ENCODE results near the gene TMEM176A.

TMEM176A gene

GRCh38 chr7:150850273-150850672 is 49.7 kb downstream of the TMEM176A start:
- DNase-seq = no peak

GRCh38 chr7:150851492-150852370 is 51.2 kb downstream of the TMEM176A start:
- DNase-seq = no peak

GRCh38 chr7:150852371-150852905 is 51.9 kb downstream of the TMEM176A start, which contains the start of gene AOC1:
AOC1 (plus strand) TSS chr7:150852517; CDS start chr7:150856471, 3,954 bp downstream.
- no peak for DNase-seq

- DNase-seq = no peak
These were observed 53.8 kb downstream of the TMEM176A start for GRCh38 chr7:150854066-150855000.
